Dendritic cell treated with granulocyte-macrophage colony-stimulating factor and Interleukin-4, amounts not matched to agents 40 ng/mL and 50 ng/mL, for 4 days (primary cell): ENCODE results near the gene CYTH1.
A peak's percentile ranks its signal among the peaks of the same experiment; 100 is the strongest.

Experiments
- H3K27ac Mint-ChIP-seq: one replicate; pipeline ENCODE4 v1.8.0; 2022; ENCODE audit warnings: mild to moderate bottlenecking, mixed read lengths
- H3K27me3 Mint-ChIP-seq: one replicate; pipeline ENCODE4 v1.8.0; 2022; ENCODE audit warnings: mild to moderate bottlenecking, mixed read lengths
- H3K36me3 Mint-ChIP-seq: one replicate; pipeline ENCODE4 v1.8.0; 2022; ENCODE audit warnings: low read depth, mixed read lengths
- H3K4me1 Mint-ChIP-seq: one replicate; pipeline ENCODE4 v1.8.0; 2022; ENCODE audit warnings: low read depth, mixed read lengths
- H3K4me3 Mint-ChIP-seq: one replicate; pipeline ENCODE4 v1.8.0; 2022; ENCODE audit warnings: mild to moderate bottlenecking, moderate library complexity, mixed read lengths
- H3K9me3 Mint-ChIP-seq: one replicate; pipeline ENCODE4 v1.8.0; 2022; ENCODE audit warnings: mixed read lengths
- intact Hi-C: fragments of 100-400 bp; cut with micrococcal nuclease; formaldehyde crosslinking; loops from one replicate; pipeline ENCODE4 v1.15.0; 2022

CYTH1 gene

DNA sequence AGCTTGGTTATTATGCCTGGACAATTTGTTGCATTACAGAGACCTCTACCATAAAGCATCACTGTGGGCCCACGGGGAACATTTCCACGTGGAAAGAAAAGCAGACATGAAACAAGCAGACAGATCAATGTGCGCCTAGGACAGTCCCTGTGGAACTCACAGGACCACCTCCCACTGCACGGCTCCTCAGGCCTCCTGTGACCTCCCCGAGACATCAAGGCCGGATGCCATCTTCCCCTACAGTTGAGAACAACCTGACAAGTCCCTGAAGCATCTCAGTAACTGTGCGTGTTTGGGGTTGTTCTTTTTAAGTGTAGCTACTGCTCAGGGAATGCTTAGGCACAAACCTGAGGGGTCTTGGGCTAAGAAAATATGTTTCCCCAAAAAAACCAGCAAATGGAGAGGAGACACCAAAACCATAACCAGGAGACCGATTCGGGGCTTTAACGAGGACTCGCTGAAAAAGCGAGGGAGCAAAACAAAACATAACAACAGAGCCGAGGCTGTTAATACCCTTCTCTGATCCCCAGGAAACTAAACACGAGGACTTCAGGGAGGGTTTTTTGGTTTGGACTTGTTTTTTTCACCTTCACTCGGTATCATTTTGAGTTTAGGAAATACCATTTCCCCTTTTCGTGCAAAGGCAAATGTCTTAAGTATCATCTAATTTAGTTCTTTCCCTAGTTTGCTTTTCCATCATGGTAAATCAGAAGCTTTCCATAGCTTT lies 87.1 kb downstream of the CYTH1 start:
- Mint-ChIP-seq H3K4me3 (no peak overlapping the region), H3K27me3 (no peaks in the 10 kb centered on the region), H3K27ac (no peak overlapping the region), H3K36me3 (peaks cover 100% of the 10 kb centered on the region), H3K9me3 (no peaks in the 10 kb centered on the region), H3K4me1 (peaks cover 21% of the 10 kb centered on the region)
- intact Hi-C loops = no loop called here

DNA sequence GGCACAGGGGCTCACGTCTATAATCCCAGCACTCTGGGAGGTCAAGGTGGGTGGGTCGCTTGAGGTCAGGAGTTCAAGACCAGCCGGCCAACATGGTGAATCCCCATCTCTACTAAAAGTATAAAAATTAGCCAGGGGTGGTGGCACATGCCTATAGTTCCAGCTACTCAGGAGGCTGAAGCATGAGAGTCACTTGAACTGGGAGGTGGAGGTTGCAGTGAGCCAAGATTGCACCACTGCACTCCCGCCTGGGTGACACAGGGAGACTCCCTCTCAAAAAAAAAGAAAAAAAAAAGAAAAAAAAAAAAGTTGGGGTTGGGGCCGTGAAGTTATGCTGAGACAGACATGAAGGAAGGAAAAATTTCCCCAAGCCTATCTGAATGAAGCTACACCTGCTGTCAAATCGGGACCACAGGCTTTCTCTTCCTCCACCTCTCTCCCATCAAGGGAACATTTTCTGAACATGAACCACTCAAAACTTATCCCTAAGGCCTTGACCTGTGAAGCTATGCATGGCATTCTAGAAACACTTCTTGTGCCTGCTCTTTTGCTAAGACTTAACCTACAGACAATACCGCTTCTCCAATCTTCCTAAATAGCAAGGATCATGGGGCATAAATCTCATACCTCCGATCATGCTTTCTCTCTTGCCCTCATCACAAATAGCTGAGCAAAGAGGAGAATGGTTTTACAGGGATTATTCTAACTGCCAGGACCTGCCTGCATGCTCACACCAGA lies 88.6 kb downstream of the CYTH1 start:
- Mint-ChIP-seq H3K36me3 (peaks cover 100% of the 10 kb centered on the region), H3K4me3 (no peak overlapping the region), H3K4me1 (peaks cover 21% of the 10 kb centered on the region), H3K27ac (no peak overlapping the region), H3K27me3 (no peaks in the 10 kb centered on the region), H3K9me3 (no peaks in the 10 kb centered on the region)
- intact Hi-C loops = no loop called here

GRCh38 chr17:78692460-78693010 lies 89.5 kb downstream of the CYTH1 start:
- H3K4me3 Mint-ChIP-seq = no peak overlapping the region
- intact Hi-C loops = no loop called here
- H3K27me3 Mint-ChIP-seq = no peaks in the 10 kb centered on the region
- H3K4me1 Mint-ChIP-seq = peaks cover 14% of the 10 kb centered on the region
- H3K27ac Mint-ChIP-seq = no peak overlapping the region
- H3K36me3 Mint-ChIP-seq = peaks cover 100% of the 10 kb centered on the region
- H3K9me3 Mint-ChIP-seq = no peaks in the 10 kb centered on the region

DNA sequence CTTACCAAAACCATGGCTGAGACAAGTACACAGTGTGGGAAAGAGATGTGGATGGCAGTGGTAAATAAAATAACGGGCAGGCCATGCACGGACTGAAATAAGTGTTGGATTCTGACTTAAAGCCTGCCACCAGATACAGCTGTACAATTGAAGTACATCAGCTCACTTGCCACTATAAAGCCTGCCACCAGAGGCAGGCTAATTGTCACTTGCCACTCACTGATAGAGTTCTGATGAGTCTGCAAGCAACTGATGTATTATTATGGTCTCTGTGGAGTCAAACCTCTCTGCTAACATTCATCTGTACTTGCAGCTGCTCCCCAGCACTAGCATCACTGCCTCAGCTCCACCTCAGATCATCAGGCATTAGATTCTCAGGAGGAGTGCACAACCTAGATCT lies 93.0 kb downstream of the CYTH1 start:
- Mint-ChIP-seq H3K27me3 (no peaks in the 10 kb centered on the region), H3K4me1 (no peaks in the 10 kb centered on the region), H3K4me3 (no peak overlapping the region), H3K36me3 (peaks cover 100% of the 10 kb centered on the region), H3K27ac (no peak overlapping the region), H3K9me3 (no peaks in the 10 kb centered on the region)
- intact Hi-C loops = loop anchor here (10.0 kb wide), 1 partner anchor 54 kb away; no protein-coding TSS in a partner anchor

GRCh38 chr17:78687944-78688343 lies 94.1 kb downstream of the CYTH1 start:
- peaks cover 4% of the 10 kb centered on the region for H3K4me1 Mint-ChIP-seq
- H3K27me3 Mint-ChIP-seq = no peaks in the 10 kb centered on the region
- H3K9me3 Mint-ChIP-seq = no peaks in the 10 kb centered on the region
- intact Hi-C loops = loop anchor here (10.0 kb wide), 1 partner anchor 53 kb away; no protein-coding TSS in a partner anchor
- H3K27ac Mint-ChIP-seq = no peak overlapping the region
- no peak overlapping the region for H3K4me3 Mint-ChIP-seq
- H3K36me3 Mint-ChIP-seq = peaks cover 100% of the 10 kb centered on the region

DNA sequence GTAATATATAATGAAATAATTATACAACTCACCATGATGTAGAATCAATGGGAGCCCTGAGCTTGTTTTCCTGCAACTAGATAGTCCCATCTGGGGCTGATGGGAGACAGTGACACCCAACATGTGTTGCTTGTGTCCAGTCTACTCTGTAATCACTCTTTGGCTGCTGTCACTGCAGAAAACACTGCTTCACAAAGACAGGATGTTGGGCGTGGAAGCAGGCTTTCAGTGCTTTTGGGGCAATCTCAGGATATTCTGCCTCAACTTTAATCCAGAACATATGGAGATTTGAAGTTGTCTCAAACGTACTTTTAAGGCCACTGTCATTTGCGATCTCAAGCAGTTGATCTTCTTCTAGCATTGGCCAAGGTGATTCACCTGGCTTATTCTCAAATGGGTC lies 94.9 kb downstream of the CYTH1 start:
- intact Hi-C loops = loop anchor here (10.0 kb wide), 1 partner anchor 52 kb away; no protein-coding TSS in a partner anchor
- Mint-ChIP-seq H3K4me3 (no peak overlapping the region), H3K27ac (no peak overlapping the region), H3K4me1 (peaks cover 12% of the 10 kb centered on the region), H3K27me3 (no peaks in the 10 kb centered on the region), H3K9me3 (no peaks in the 10 kb centered on the region), H3K36me3 (peaks cover 100% of the 10 kb centered on the region)

DNA sequence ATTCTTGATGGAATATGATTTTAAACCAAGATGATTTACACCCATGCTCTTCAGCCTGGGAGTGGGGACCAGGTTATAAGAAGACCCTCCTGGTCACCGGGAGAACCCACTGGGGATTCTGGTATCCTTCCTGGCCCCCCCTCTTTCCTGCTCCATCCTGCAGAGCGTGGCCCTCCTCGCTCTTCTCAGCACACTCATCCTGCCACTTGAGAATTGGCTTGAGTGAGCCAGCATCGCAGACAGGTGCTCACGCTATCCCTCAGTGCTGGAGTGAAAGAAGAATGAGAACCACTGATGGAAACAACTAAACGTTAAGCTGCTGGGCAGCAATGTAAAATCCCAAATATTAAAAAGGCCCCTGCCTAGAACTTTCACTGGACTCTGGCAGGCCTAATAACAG lies 98.0 kb downstream of the CYTH1 start:
- H3K27me3 Mint-ChIP-seq = no peaks in the 10 kb centered on the region
- no peaks in the 10 kb centered on the region for H3K9me3 Mint-ChIP-seq
- H3K4me3 Mint-ChIP-seq = no peak overlapping the region
- H3K4me1 Mint-ChIP-seq = peaks cover 22% of the 10 kb centered on the region
- no peak overlapping the region for H3K27ac Mint-ChIP-seq
- peaks cover 100% of the 10 kb centered on the region for H3K36me3 Mint-ChIP-seq
- intact Hi-C loops = loop anchor here (10.0 kb wide), 1 partner anchor 49 kb away; no protein-coding TSS in a partner anchor

GRCh38 chr17:78683408-78683961 lies 98.6 kb downstream of the CYTH1 start:
- Mint-ChIP-seq H3K36me3 (peaks cover 100% of the 10 kb centered on the region), H3K9me3 (no peaks in the 10 kb centered on the region), H3K27me3 (no peaks in the 10 kb centered on the region), H3K4me3 (no peak overlapping the region), H3K4me1 (peaks cover 22% of the 10 kb centered on the region), H3K27ac (peak overlapping the region; percentile 13)
- intact Hi-C loops = loop anchor here (10.0 kb wide), 1 partner anchor 49 kb away; no protein-coding TSS in a partner anchor

DNA sequence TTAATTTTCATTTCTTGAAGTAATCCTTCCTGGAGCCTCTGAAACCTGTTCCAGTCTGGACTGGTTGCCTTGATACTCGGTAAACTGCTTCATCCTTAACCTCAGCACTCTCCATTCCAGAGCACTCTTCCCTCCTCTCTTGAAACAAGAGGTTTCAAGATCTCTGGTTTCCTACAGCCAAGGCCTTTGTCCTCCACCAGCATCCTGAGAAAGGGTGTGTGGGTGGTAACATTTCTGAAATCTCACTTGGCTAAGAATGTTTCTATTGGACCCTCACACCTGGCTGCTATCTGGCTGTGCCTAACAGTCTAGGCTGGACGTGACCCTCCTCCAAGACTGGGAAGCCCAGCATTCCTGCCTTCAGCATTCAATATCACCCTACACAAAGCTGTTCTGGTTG lies 99.7 kb downstream of the CYTH1 start:
- Mint-ChIP-seq H3K27me3 (no peaks in the 10 kb centered on the region), H3K27ac (peak overlapping the region; percentile 64), H3K9me3 (no peaks in the 10 kb centered on the region), H3K4me1 (peaks cover 22% of the 10 kb centered on the region), H3K36me3 (peaks cover 100% of the 10 kb centered on the region), H3K4me3 (no peak overlapping the region)
- intact Hi-C loops = loop anchor here (10.0 kb wide), 1 partner anchor 48 kb away; no protein-coding TSS in a partner anchor

DNA sequence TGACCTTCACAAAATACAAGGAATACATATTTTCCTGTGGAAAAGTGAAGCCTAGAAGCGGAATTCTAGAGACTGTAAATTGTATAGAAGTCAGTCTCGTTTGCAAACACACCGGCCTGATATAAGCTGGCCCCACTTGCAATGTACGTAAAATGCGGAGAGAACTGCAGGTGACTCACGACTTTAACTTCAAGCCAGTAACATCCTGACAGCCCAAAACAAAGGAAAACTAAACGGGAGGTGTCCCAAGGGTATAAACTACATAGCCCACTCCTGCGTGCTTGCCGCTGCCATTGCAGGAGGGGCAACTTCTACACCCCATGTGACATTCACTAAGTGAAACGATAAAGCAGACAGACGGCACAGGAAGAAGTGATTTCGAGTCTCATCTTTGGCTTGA lies 101.6 kb downstream of the CYTH1 start:
- peaks cover 100% of the 10 kb centered on the region for H3K36me3 Mint-ChIP-seq
- H3K9me3 Mint-ChIP-seq = no peaks in the 10 kb centered on the region
- intact Hi-C loops = loop anchor here (10.0 kb wide), 1 partner anchor 46 kb away; no protein-coding TSS in a partner anchor

DNA sequence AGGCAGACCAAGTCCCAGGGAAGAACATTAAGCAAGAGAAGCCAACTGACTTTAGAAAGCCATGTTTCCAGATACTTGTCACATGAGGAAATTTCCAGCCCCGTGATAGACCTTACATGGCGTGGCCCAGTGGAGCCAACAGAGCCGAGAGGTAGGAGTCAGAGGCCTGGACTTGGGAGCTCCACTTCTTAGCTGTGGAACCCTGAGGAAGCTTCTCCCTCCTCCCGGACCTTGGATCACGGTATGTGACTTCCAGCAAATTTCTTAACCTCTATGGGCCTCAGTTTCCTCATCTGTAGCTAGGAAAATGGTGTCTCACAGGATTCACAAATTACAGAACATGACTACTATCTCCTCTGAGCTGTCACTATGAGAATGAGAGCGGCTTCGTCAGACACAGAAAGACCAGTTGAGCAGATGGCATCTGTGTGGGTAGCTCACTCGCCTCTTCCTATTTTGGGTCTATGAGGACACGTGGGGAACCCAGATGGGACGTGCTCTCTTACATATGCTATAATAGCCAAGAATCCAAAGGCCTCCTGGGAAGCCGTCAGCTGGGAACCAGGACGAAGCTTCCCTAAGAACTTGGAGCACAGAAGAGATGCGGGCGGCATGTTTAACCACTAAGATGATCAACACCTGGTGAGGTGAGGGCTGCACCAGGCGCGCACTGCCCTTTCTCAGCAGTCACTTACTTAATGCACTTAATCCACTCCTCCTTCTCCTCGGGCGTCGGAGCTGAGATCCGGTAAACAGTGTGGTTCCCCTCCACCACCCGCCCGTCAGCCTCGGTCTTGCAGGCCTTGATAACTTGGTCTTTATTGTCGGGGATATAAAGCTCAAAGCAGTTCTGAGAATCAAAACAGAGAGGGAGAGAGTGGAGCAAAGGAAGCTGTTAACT lies 102.3 kb downstream of the CYTH1 start:
- H3K36me3 Mint-ChIP-seq = peaks cover 100% of the 10 kb centered on the region
- no peaks in the 10 kb centered on the region for H3K27me3 Mint-ChIP-seq
- peak overlapping the region; percentile 16 for H3K27ac Mint-ChIP-seq
- H3K9me3 Mint-ChIP-seq = no peaks in the 10 kb centered on the region
- H3K4me3 Mint-ChIP-seq = no peak overlapping the region
- intact Hi-C loops = loop anchor here (10.0 kb wide), 1 partner anchor 45 kb away; no protein-coding TSS in a partner anchor
- peaks cover 22% of the 10 kb centered on the region for H3K4me1 Mint-ChIP-seq

More for the DNA sequence above, 101.6 kb downstream of the CYTH1 start:
- peaks cover 22% of the 10 kb centered on the region for H3K4me1 Mint-ChIP-seq
- no peak overlapping the region for H3K27ac Mint-ChIP-seq
- H3K4me3 Mint-ChIP-seq = no peak overlapping the region
- no peaks in the 10 kb centered on the region for H3K27me3 Mint-ChIP-seq

GRCh38 chr17:78678711-78679110 lies 103.4 kb downstream of the CYTH1 start:
- no peak overlapping the region for H3K4me3 Mint-ChIP-seq
- peak overlapping the region; percentile 16 for H3K27ac Mint-ChIP-seq
- H3K4me1 Mint-ChIP-seq = peaks cover 22% of the 10 kb centered on the region
- no peaks in the 10 kb centered on the region for H3K9me3 Mint-ChIP-seq
- H3K36me3 Mint-ChIP-seq = peaks cover 100% of the 10 kb centered on the region
- H3K27me3 Mint-ChIP-seq = no peaks in the 10 kb centered on the region
- intact Hi-C loops = no loop called here

GRCh38 chr17:78678222-78678557 lies 103.9 kb downstream of the CYTH1 start:
- Mint-ChIP-seq H3K27me3 (no peaks in the 10 kb centered on the region), H3K4me3 (no peak overlapping the region), H3K9me3 (no peaks in the 10 kb centered on the region), H3K4me1 (peaks cover 20% of the 10 kb centered on the region), H3K27ac (peak overlapping the region; percentile 24), H3K36me3 (peaks cover 100% of the 10 kb centered on the region)
- intact Hi-C loops = no loop called here
